Omental fat pad (tissue), 4 donors: ENCODE results near the gene GTF3C4. TPM values are rescaled to one million over a fixed set of nuclear protein-coding genes. Genes with fewer than 3 reads are reported as not detected.

Experiments
- ATAC-seq: fragments of 150-250 bp; one replicate; pipeline ENCODE4 v1.9.1; 2016; ENCODE audit warnings: mild to moderate bottlenecking, moderate library complexity; ENCODE audit not compliant: low FRiP score
- DNase-seq: peaks from one replicate; pipeline ENCODE4 v3.0.0-alpha.2; 2019; ENCODE audit warnings: low spot score
- total RNA-seq, 4 donors: library from RNA; depleted of rRNA; stranded (reverse); fragments of >200 nt; gene quantifications; one replicate each; pipeline ENCODE4 v1.1.0, GENCODE V29; 2016
- TF ChIP-seq, protein P1 (sequence below), 3 donors: fragments of 450-650 bp; IDR thresholded peaks; one replicate each; pipeline ENCODE4 v1.5.1; 2016 to 2017; ENCODE audit warnings: antibody characterized with exemption in 3 of 3, mild to moderate bottlenecking in 3 of 3, moderate library complexity in 2 of 3

Gene GTF3C4, protein sequence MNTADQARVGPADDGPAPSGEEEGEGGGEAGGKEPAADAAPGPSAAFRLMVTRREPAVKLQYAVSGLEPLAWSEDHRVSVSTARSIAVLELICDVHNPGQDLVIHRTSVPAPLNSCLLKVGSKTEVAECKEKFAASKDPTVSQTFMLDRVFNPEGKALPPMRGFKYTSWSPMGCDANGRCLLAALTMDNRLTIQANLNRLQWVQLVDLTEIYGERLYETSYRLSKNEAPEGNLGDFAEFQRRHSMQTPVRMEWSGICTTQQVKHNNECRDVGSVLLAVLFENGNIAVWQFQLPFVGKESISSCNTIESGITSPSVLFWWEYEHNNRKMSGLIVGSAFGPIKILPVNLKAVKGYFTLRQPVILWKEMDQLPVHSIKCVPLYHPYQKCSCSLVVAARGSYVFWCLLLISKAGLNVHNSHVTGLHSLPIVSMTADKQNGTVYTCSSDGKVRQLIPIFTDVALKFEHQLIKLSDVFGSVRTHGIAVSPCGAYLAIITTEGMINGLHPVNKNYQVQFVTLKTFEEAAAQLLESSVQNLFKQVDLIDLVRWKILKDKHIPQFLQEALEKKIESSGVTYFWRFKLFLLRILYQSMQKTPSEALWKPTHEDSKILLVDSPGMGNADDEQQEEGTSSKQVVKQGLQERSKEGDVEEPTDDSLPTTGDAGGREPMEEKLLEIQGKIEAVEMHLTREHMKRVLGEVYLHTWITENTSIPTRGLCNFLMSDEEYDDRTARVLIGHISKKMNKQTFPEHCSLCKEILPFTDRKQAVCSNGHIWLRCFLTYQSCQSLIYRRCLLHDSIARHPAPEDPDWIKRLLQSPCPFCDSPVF
- total RNA-seq = 10 to 100 TPM in 2 of 4 donors, 1 to 10 TPM in 2; 7.2 to 19.2 (median 10.0) TPM

DNA sequence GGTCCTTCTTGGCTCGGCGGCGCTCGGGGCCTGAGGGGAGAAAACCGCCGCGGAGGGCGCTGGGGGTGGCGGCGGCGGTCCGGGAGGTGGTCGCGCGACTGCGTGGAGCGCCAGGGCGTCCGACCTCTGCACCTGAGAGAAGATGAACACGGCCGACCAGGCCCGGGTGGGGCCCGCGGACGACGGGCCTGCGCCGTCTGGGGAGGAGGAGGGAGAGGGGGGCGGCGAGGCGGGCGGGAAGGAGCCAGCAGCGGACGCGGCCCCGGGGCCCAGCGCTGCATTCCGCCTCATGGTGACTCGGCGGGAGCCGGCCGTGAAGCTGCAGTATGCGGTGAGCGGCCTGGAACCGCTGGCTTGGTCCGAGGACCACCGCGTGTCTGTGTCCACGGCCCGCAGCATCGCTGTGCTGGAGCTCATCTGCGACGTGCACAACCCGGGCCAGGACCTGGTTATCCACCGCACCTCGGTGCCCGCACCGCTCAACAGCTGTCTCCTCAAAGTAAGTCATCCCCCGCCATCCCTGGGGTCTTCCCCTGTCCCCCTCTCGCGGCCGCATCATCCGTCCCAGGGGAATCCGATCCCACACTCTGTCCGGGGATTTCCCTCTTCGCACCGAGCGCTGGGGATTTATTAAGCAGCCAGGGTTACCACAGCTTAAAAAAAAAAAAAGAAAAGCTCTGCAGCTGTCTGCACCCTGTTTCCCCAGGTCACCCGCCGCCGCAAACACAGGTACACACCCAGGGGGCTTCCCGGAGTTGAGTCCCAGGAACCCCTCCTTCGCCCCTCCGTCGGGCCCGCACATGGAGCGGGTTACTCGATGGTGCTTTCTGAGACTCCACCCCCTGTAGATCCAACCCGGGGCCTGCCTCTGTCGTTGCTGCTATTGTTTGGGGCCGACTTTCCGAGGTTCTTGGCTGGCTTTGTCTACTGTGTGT lies at the start of gene GTF3C4:
Gene GTF3C4 (plus strand): TSS at position 8 of the 935 bp plus-strand sequence. CDS start 135 bp downstream, at position 143.
- no peak for ATAC-seq
- no peak for DNase-seq
- TF ChIP-seq, protein P1, sequence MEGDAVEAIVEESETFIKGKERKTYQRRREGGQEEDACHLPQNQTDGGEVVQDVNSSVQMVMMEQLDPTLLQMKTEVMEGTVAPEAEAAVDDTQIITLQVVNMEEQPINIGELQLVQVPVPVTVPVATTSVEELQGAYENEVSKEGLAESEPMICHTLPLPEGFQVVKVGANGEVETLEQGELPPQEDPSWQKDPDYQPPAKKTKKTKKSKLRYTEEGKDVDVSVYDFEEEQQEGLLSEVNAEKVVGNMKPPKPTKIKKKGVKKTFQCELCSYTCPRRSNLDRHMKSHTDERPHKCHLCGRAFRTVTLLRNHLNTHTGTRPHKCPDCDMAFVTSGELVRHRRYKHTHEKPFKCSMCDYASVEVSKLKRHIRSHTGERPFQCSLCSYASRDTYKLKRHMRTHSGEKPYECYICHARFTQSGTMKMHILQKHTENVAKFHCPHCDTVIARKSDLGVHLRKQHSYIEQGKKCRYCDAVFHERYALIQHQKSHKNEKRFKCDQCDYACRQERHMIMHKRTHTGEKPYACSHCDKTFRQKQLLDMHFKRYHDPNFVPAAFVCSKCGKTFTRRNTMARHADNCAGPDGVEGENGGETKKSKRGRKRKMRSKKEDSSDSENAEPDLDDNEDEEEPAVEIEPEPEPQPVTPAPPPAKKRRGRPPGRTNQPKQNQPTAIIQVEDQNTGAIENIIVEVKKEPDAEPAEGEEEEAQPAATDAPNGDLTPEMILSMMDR (IDR thresholded peaks at IDR 0.05) = no peak

DNA sequence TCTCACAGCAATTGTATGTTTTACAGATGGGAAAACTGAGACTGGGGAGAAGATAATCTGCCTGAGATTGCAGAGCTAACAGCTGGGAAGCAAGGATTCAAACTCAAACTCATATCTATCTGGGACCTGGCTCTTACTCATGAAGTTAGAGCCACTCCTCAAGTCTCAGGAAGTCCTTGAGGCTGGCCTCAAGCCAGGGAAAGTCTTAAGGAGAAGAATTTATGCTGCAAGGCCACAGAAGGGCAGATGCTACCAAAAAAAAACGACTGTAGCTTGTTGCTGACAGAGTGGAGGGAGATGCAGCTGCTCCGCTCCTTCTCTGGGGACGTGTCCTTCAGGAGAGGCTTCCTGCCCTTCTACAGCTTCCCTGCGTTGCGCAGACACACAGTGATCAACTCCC lies 48.1 kb upstream of the GTF3C4 start:
- TF ChIP-seq, protein P1 (IDR thresholded peaks at IDR 0.05) = no peak
- DNase-seq (no peak), ATAC-seq (no peak)

DNA sequence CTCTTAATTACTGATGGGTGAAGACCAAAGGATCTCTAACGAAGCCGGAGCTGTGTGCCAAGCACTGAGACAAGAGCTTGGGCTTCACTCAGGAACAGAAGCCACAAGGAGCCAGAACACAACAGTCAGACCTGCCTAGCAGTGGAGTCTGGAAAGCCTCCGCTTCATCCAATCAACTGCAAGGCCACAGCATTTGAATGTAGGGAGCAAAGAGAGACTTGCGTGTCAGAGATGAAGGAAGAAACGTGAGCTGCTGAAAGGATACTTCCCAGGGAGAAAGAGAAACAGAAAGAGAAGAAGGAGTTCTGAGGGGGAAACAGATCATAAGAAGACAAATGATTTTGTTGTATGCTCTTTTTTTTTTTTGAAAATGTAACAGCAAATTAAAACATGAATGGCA lies 44.0 kb upstream of the GTF3C4 start:
- ATAC-seq (no peak), DNase-seq (no peak)
- TF ChIP-seq, protein P1 (IDR thresholded peaks at IDR 0.05) = no peak

DNA sequence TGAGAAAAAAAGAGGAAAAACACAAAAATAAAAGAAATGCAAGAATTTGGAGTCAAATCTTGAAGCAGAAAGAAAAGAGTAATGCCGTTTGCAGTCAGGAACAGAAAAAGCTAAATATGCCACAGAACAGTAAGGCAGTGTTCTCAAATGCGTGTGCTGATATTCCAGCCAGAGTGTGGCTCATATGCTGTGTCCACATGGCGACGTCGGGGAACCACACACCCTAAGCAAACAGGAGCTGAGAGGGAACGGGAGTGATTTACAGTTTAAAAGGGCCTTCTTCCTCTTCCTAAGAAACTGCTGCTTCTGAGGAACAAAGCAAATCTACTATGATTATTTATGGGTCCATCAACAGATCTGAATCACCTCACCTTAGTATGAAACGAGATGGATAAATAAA lies 43.2 kb upstream of the GTF3C4 start:
- TF ChIP-seq, protein P1 (IDR thresholded peaks at IDR 0.05) = no peak
- ATAC-seq (no peak), DNase-seq (no peak)

- DNase-seq = no peak
- TF ChIP-seq, protein P1 (IDR thresholded peaks at IDR 0.05) = no peak
- no peak for ATAC-seq
Observed at GRCh38 chr9:132627594-132627993, 42.7 kb upstream of the GTF3C4 start.

- TF ChIP-seq, protein P1 (IDR thresholded peaks at IDR 0.05) = no peak
- DNase-seq (no peak), ATAC-seq (no peak)
Observed at GRCh38 chr9:132628746-132629145, 41.5 kb upstream of the GTF3C4 start.
